ENCODE results near the gene RYR1.
"Not testable (repeated sequence)": the region's sequence is repeated elsewhere in the genome, so short reads cannot be mapped to it uniquely, and the experiment has no call there.

The RYR1 gene

GRCh38 chr19:38486731-38487336, 53.3 kb downstream of the RYR1 start:
- H3K9ac ChIP-seq (ENCODE audit: insufficient read length, low read depth), result no peak overlapping the region
- no peak overlapping the region for H3K4me3 ChIP-seq (ENCODE audit: insufficient read length, low read depth)
- 0 out of 2 replicates have a peak, but pooled peaks cover 5% of the 10 kb centered on the region for H3K9me3 ChIP-seq (ENCODE audit: insufficient read depth, low read length)
- H3K4me1 ChIP-seq (ENCODE audit: insufficient read depth, insufficient read length), result no peaks in the 10 kb centered on the region
- TF ChIP-seq ZNF274 (IDR thresholded peaks at IDR 0.05; ENCODE audit: low read depth, low read length), result no peak
- no peak for DNase-seq (ENCODE audit: low read depth, low spot score)
- H3K36me3 ChIP-seq (ENCODE audit: insufficient read depth, insufficient read length, low read length), result no peaks in the 10 kb centered on the region
- H3K27me3 ChIP-seq (ENCODE audit: insufficient read depth, insufficient read length), result no peaks in the 10 kb centered on the region

GRCh38 chr19:38488096-38488495, 54.6 kb downstream of the RYR1 start:
- H3K36me3 ChIP-seq (ENCODE audit: insufficient read depth, insufficient read length, low read length), result no peaks in the 10 kb centered on the region
- no peak for TF ChIP-seq SUZ12 (IDR thresholded peaks at IDR 0.05; ENCODE audit: extremely low read depth, insufficient read depth, insufficient read length)
- no peak for TF ChIP-seq ZNF274 (IDR thresholded peaks at IDR 0.05; ENCODE audit: low read depth, low read length)
- no peak for TF ChIP-seq YY1 (IDR thresholded peaks at IDR 0.05; ENCODE audit: insufficient read depth, insufficient read length)
- H3K4me1 ChIP-seq (ENCODE audit: insufficient read depth, insufficient read length), result no peaks in the 10 kb centered on the region
- 0 out of 2 replicates have a peak, but pooled peaks cover 5% of the 10 kb centered on the region for H3K9me3 ChIP-seq (ENCODE audit: insufficient read depth, low read length)
- no peaks in the 10 kb centered on the region for H3K27me3 ChIP-seq (ENCODE audit: insufficient read depth, insufficient read length)
- no peak for DNase-seq (ENCODE audit: low read depth, low spot score)
- no peak overlapping the region for H3K4me3 ChIP-seq (ENCODE audit: insufficient read length, low read depth)
- H3K9ac ChIP-seq (ENCODE audit: insufficient read length, low read depth), result no peak overlapping the region

- no peaks in the 10 kb centered on the region for H3K36me3 ChIP-seq (ENCODE audit: insufficient read depth, insufficient read length, low read length)
Observed at GRCh38 chr19:38488776-38489481, 55.4 kb downstream of the RYR1 start.

GRCh38 chr19:38490861-38491260, 57.4 kb downstream of the RYR1 start:
- no peak for TF ChIP-seq YY1 (IDR thresholded peaks at IDR 0.05; ENCODE audit: insufficient read depth, insufficient read length)
- TF ChIP-seq SUZ12 (IDR thresholded peaks at IDR 0.05; ENCODE audit: extremely low read depth, insufficient read depth, insufficient read length), result no peak
- no peak for DNase-seq (ENCODE audit: low read depth, low spot score)
- H3K27me3 ChIP-seq (ENCODE audit: insufficient read depth, insufficient read length), result no peaks in the 10 kb centered on the region
- H3K4me3 ChIP-seq (ENCODE audit: insufficient read length, low read depth), result no peak overlapping the region
- H3K9me3 ChIP-seq (ENCODE audit: insufficient read depth, low read length), result 0 out of 2 replicates have a peak, but pooled peaks cover 5% of the 10 kb centered on the region
- H3K4me1 ChIP-seq (ENCODE audit: insufficient read depth, insufficient read length), result peaks cover 6% of the 10 kb centered on the region
- H3K36me3 ChIP-seq (ENCODE audit: insufficient read depth, insufficient read length, low read length), result no peaks in the 10 kb centered on the region
- H3K9ac ChIP-seq (ENCODE audit: insufficient read length, low read depth), result no peak overlapping the region

More at GRCh38 chr19:38488776-38489481, 55.4 kb downstream of the RYR1 start:
- DNase-seq (ENCODE audit: low read depth, low spot score), result no peak
- Histone ChIP-seq H3K9ac (ENCODE audit: insufficient read length, low read depth) (no peak overlapping the region), H3K9me3 (ENCODE audit: insufficient read depth, low read length) (0 out of 2 replicates have a peak, but pooled peaks cover 5% of the 10 kb centered on the region), H3K27me3 (ENCODE audit: insufficient read depth, insufficient read length) (no peaks in the 10 kb centered on the region), H3K4me3 (ENCODE audit: insufficient read length, low read depth) (no peak overlapping the region), H3K4me1 (ENCODE audit: insufficient read depth, insufficient read length) (peaks cover under 1% of the 10 kb centered on the region)
- TF ChIP-seq YY1 (IDR thresholded peaks at IDR 0.05; ENCODE audit: insufficient read depth, insufficient read length), result no peak
- no peak for TF ChIP-seq SUZ12 (IDR thresholded peaks at IDR 0.05; ENCODE audit: extremely low read depth, insufficient read depth, insufficient read length)
- TF ChIP-seq ZNF274 (IDR thresholded peaks at IDR 0.05; ENCODE audit: low read depth, low read length), result no peak

GRCh38 chr19:38492181-38492813, 58.8 kb downstream of the RYR1 start:
- Histone ChIP-seq H3K36me3 (ENCODE audit: insufficient read depth, insufficient read length, low read length) (no peaks in the 10 kb centered on the region), H3K9me3 (ENCODE audit: insufficient read depth, low read length) (0 out of 2 replicates have a peak, but pooled peaks cover 5% of the 10 kb centered on the region), H3K4me1 (ENCODE audit: insufficient read depth, insufficient read length) (peaks cover 10% of the 10 kb centered on the region), H3K4me3 (ENCODE audit: insufficient read length, low read depth) (no peak overlapping the region), H3K27me3 (ENCODE audit: insufficient read depth, insufficient read length) (no peaks in the 10 kb centered on the region), H3K9ac (ENCODE audit: insufficient read length, low read depth) (no peak overlapping the region)
- DNase-seq (ENCODE audit: low read depth, low spot score), result no peak
- TF ChIP-seq YY1 (IDR thresholded peaks at IDR 0.05; ENCODE audit: insufficient read depth, insufficient read length) (no peak), ZNF274 (IDR thresholded peaks at IDR 0.05; ENCODE audit: low read depth, low read length) (no peak), SUZ12 (IDR thresholded peaks at IDR 0.05; ENCODE audit: extremely low read depth, insufficient read depth, insufficient read length) (no peak)

- peak; percentile 18 for DNase-seq (ENCODE audit: low read depth, low spot score)
- peaks cover 10% of the 10 kb centered on the region for H3K4me1 ChIP-seq (ENCODE audit: insufficient read depth, insufficient read length)
- no peak for TF ChIP-seq SUZ12 (IDR thresholded peaks at IDR 0.05; ENCODE audit: extremely low read depth, insufficient read depth, insufficient read length)
- no peak for TF ChIP-seq YY1 (IDR thresholded peaks at IDR 0.05; ENCODE audit: insufficient read depth, insufficient read length)
- no peak for TF ChIP-seq ZNF274 (IDR thresholded peaks at IDR 0.05; ENCODE audit: low read depth, low read length)
- no peaks in the 10 kb centered on the region for H3K36me3 ChIP-seq (ENCODE audit: insufficient read depth, insufficient read length, low read length)
- 0 out of 2 replicates have a peak, but pooled peaks cover 5% of the 10 kb centered on the region for H3K9me3 ChIP-seq (ENCODE audit: insufficient read depth, low read length)
- H3K9ac ChIP-seq (ENCODE audit: insufficient read length, low read depth), result no peak overlapping the region
- no peak overlapping the region for H3K4me3 ChIP-seq (ENCODE audit: insufficient read length, low read depth)
- no peaks in the 10 kb centered on the region for H3K27me3 ChIP-seq (ENCODE audit: insufficient read depth, insufficient read length)
Observed at GRCh38 chr19:38494379-38494778, 60.9 kb downstream of the RYR1 start.

- not testable (repeated sequence) for DNase-seq (ENCODE audit: low read depth, low spot score); H3K4me1 ChIP-seq (ENCODE audit: insufficient read depth, insufficient read length); H3K4me3 ChIP-seq (ENCODE audit: insufficient read length, low read depth); H3K27me3 ChIP-seq (ENCODE audit: insufficient read depth, insufficient read length); H3K36me3 ChIP-seq (ENCODE audit: insufficient read depth, insufficient read length, low read length); H3K9me3 ChIP-seq (ENCODE audit: insufficient read depth, low read length); H3K9ac ChIP-seq (ENCODE audit: insufficient read length, low read depth)
Observed at GRCh38 chr19:38495375-38495774, 61.9 kb downstream of the RYR1 start.

Data from NT2/D1 (cell line).